ENCODE results near the gene VANGL1.
A peak's percentile ranks its signal among the peaks of the same experiment; 100 is the strongest.

The VANGL1 gene

DNA sequence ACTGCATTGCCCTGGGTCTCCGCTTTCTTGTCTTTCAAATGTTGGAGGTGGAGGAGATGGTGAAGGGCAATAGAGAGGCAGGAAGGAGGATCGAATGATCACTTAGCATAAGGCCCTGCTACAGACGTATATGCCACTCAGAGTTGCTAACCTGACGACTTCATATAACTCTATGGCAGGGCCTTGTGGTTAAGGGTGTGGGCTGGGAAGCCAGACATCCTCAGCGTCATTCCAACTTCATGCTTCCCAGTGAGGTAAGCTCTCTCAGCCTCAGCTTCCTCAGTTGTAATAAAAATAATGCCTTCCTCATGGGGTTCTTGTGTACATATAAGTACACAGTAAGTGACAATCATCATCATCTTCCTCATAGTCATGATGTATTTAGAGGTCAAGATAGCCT, 72.1 kb downstream of the VANGL1 start:
- no peak for DNase-seq (ENCODE audit: low read depth)
- no peak overlapping the region for H3K4me3 ChIP-seq (ENCODE audit: low read length)
- TF ChIP-seq, protein P1, sequence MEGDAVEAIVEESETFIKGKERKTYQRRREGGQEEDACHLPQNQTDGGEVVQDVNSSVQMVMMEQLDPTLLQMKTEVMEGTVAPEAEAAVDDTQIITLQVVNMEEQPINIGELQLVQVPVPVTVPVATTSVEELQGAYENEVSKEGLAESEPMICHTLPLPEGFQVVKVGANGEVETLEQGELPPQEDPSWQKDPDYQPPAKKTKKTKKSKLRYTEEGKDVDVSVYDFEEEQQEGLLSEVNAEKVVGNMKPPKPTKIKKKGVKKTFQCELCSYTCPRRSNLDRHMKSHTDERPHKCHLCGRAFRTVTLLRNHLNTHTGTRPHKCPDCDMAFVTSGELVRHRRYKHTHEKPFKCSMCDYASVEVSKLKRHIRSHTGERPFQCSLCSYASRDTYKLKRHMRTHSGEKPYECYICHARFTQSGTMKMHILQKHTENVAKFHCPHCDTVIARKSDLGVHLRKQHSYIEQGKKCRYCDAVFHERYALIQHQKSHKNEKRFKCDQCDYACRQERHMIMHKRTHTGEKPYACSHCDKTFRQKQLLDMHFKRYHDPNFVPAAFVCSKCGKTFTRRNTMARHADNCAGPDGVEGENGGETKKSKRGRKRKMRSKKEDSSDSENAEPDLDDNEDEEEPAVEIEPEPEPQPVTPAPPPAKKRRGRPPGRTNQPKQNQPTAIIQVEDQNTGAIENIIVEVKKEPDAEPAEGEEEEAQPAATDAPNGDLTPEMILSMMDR (conservative IDR thresholded peaks at IDR 0.05; ENCODE audit: low read depth, low read length), result no peak

DNA sequence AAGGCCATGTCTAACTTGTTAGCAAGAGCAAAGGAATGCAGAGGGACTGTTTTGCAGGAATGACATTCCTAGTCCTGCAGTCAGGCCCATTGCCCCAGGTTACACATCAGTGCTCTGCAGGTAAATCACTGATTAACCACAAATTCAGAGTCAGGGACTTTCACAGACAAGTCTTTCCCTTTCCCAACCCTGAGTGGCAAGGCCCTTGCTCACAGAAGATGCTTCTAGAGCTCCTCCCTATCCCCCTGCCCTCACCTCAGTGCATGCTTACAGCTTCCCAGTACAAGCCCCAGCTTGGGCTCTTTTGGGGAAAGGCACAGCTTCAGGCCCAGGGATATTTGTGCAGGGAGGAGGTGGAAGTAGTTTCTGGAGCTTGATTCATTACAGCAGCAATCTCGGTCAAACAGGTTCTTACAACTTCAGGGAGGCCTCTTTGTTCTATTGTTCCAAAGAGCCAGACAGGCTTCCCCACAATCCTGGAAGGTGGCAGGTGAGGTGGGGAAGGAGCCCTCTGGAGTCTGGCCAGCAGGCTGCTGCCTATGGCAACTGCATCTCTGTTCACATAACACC, 72.9 kb downstream of the VANGL1 start:
- no peak overlapping the region for H3K4me3 ChIP-seq (ENCODE audit: low read length)
- no peak for DNase-seq (ENCODE audit: low read depth)
- TF ChIP-seq, protein P1 (conservative IDR thresholded peaks at IDR 0.05; ENCODE audit: low read depth, low read length), result no peak

DNA sequence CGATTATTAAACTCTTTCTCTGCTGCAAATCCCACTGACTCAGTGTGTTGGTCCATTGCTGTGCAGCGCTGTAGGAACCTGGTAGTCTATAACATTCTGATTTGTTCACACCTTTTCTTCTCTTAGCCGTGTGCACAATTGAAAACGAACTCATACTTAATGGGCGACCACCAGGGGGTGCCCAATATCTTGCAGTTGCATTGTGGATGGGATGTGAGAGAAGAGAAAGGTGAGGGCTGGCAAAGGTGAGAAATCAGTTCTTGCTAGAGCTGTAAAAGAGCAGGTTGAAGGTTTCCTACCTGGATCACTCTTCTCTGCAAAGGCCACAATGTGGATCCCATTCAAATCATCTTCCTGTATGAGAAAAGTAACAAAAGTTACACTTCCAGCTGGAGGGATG, 75.8 kb downstream of the VANGL1 start:
- DNase-seq (ENCODE audit: low read depth), result peak; percentile 17
- TF ChIP-seq, protein P1 (conservative IDR thresholded peaks at IDR 0.05; ENCODE audit: low read depth, low read length), result peak; percentile 64
- H3K4me3 ChIP-seq (ENCODE audit: low read length), result no peak overlapping the region

DNA sequence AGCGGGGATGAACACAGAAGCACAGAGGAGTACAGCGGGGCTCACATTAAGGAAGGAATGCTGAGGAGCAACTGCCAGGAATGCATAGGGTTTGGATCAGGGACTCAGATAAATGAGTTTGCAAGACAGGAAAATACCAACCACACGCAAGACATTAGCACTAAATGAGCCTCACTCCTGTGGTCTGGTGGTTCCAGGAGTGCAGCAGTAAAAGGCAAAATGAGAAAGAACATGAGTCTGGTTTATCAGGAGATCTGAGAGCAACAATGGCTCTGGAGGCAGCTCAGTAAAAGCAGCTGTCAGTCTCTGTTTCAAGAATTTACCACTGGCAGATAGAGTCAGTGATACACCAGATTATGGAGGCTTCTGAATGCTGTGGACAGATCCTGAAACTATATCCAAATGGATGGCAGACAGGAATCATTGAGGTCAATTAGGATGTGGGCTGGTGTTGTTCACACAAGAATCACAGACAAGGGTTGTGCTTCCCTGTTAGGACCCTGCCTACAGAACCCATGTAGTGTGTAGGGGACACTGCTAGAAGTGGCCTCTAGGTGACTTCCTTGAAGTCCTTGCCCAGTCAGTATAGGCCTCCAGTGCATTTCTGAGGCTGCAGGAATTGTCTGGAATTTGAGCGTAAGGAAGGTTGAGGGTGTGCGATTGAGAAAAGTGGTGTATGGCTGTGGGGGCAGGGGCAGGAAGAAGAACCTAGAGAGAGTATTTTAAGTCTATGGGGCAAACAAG, 76.4 kb downstream of the VANGL1 start:
- TF ChIP-seq, protein P1 (conservative IDR thresholded peaks at IDR 0.05; ENCODE audit: low read depth, low read length), result no peak
- no peak overlapping the region for H3K4me3 ChIP-seq (ENCODE audit: low read length)
- DNase-seq (ENCODE audit: low read depth), result no peak

DNA sequence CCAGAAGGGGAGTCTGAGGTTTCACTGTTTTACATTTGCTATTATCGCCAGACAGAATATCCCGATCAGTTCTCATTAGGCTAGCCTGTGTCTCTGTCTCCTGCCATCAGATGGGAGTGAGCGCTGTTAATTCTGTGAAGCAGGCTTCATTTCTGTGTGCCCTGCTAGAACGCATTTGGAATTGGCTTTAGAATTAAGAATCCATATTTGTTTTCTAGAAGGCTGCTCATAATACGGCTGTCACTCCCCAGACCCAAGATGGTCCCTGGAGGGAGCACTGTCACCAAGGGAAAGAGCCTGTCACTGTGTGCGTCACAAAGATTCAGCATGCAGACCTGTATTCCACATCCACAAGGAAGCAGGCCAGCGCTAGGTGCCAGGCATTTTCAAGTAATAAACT, 77.5 kb downstream of the VANGL1 start:
- TF ChIP-seq, protein P1 (conservative IDR thresholded peaks at IDR 0.05; ENCODE audit: low read depth, low read length), result no peak
- no peak overlapping the region for H3K4me3 ChIP-seq (ENCODE audit: low read length)
- DNase-seq (ENCODE audit: low read depth), result no peak

DNA sequence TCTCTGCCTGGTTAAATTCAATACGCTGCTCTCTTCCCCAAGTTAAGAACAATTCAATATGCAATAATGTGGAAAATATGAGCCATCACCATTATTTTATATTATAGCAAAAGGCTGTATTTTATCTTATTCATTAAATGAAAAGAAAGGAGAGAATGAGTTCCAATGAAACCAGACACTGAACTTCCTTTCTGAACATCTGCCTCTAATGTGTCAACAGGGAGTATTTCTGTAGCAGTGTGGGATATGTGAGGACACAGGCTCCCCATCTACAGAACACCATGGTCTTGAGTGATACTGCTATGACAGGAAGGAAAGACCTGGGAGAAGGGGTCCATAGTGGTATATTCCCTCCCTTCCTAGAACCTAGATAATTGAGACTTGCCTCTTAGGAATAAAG, 80.5 kb downstream of the VANGL1 start:
- no peak overlapping the region for H3K4me3 ChIP-seq (ENCODE audit: low read length)
- TF ChIP-seq, protein P1 (conservative IDR thresholded peaks at IDR 0.05; ENCODE audit: low read depth, low read length), result no peak
- DNase-seq (ENCODE audit: low read depth), result no peak

DNA sequence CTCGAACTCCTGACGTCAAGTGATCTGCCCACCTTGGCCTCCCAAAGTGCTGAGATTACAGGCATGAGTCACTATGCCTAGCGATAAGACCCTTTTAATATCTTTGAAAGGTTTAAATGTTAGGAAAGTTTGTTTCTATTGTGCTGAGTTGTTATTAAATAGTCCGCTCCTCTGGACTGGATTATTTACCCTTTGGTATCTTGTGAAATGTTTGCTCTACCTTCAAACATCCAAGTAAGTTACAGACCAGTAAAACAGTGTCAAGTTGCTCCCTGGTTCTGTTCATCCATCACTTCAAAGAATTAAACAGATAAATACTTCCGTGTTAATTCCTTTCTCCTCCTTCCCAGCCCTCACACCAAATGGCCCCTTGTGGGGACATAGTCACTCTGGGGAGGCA, 82.0 kb downstream of the VANGL1 start:
- TF ChIP-seq, protein P1 (conservative IDR thresholded peaks at IDR 0.05; ENCODE audit: low read depth, low read length), result no peak

More for the DNA sequence above, 82.0 kb downstream of the VANGL1 start:
- no peak for DNase-seq (ENCODE audit: low read depth)
- H3K4me3 ChIP-seq (ENCODE audit: low read length), result no peak overlapping the region

Data from retinal pigment epithelial cell (primary cell).